ENCODE results near the gene FRMD3.
A peak's percentile ranks its signal among the peaks of the same experiment; 100 is the strongest.

Gene FRMD3

DNA sequence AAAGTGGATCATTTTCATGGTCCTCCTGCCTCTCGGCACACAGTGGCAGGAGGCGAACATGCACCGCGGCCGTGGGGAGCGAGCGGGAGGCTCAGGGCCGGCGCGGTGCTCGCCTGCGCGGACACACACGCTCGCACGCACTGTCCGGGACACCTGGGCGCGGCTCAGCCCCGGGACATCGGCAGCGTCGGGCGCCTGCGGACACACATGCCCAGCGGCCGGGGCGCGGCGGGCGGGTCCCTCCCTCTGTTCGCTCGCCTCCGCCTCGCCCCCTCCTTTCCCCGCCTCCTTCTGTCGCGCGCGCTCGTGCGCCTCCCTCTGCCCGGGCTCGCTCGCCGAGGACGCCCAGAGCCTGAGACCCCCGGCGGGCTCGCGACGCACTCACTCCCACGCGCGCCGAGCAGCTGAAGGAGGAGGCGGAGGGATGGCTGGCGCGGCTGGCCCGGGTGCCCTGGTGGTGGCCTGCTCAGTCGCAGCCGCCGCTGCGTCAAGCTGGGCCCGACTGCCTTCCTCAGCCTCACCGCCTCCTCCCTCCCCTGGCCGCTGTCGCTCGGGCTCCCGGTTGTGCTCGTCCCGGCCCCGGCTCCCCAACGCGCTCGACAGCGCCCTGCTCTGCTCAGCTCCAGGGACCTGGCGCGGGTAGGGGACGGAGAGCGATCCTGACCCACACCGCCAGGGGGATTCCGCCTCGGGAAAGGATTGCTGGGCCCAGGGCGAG lies at the start of gene FRMD3:
Gene FRMD3 (minus strand): TSS at position 230 of the 718 bp plus-strand sequence. CDS start 170 bp downstream, at position 60.
- peak in 1 of 2 experiments; percentile 6 for DNase-seq

DNA sequence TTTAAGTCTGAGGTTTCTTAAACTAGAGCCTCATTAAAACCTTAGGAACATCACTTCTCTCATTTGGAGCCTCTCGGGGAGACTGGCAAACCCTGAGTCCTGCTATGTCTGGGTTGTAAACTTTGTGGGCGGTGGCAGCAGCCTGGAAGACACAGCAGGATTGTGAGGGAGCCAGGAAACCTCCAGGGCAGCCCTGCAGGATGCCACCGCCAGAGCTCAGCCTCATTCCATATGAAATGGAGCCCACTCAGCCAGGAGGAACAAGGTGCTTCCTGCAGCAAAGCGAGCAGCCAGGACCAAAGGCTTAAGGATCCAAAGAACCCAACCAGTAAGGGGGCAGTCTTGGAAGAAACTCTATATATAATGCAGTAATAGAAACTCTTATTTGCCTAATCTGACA lies 46.8 kb upstream of the FRMD3 start:
- no peak for DNase-seq

DNA sequence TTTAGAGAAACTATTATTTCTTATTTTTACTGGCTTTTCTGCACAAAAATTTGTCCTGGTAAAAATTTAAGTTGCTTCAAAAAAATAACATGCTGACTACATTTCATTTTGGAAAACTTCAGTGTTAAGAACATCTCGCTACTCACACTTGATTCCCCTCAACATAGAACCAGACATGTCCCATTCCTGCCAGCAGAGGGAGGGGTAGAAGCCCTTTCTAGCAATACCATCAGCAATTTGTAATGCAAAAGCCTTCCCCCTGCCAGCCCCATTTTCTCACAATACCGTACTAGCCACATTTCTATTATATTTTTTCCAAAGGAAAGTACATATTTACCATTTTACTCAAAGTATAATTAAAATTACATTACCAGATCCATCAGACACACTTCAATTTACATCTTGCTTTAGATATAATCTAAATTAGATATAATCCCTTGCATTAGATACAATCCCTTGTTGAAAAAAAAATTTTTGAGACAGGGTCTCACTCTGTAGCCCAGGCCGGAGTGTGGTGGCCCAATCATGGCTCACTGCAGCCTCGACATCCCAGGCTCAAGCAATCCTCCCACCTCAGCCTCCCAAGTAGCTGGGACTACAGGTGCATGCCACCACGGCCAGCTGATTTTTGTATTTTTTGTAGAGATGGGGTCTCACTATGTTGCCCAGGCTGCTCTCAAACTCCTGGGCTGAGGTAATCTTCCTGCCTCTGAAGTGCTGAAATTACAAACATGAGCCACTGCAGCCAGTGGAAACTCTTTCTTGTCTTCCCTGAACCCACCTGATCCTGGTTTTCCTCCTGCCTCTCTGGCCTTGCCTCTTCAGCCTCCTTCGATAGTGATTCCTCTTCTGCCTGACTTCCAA lies 45.2 kb upstream of the FRMD3 start:
- DNase-seq = peak; percentile 2 to 5

- no peak for DNase-seq
These were observed 43.8 kb upstream of the FRMD3 start for GRCh38 chr9:83582029-83582428.

- DNase-seq = no peak
These were observed 36.3 kb upstream of the FRMD3 start for GRCh38 chr9:83574482-83574881.

DNA sequence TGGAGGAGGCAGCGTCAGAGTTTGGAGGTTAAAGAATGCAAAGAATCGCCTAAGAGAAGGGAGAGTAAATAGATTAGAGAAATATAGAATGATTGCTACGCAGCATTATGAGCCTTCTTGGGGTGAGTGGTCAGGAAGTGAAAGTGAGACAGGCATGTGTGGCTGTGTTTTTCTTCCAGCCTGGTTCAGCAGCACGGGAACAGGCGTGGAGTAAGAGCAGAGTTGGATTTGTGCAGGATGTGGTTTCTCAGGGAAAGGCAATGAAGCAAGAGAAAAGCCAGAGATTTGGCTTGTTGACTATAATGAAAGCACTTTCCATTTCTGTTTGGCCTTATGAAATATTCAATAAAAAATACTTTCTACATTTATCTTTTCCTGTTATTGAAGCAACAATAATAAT lies 34.3 kb upstream of the FRMD3 start:
- DNase-seq = no peak

DNA sequence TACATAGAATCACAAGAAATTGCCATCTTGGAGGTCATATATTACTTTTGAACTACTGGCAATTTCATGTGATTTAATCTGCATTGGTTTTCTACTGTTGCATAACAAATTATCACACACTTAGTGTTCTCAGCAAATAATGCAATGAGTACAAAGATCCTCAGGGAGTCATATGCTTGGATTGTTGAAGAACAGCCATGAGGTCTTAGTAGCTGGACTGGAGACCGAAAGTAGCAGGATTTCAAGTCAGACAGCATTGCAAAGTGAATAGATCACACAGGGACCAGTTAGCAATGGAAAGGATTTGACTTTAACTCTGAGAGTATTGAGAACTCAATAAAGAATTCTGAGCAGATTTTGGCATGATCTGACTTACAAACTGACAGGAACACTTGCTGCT lies 32.2 kb upstream of the FRMD3 start:
- DNase-seq = no peak

DNA sequence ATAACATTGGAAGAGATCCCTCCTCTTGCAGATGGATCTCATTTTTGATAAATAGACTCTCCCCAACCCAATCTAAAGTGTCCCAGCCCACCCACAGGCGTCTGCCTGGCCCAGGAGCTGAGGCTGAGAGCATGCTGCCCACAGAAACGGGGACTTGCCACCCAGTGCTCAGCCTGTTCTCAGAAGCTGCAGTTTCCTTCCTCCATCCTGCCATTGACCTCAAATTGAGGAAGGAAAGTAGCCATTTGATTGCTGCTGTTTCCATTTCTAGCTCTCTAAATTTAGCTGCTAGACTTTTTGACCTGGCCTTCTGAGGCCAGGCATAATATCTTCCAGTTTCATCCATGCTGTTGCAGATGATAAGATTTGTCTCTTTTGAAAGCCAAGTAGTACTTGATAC lies 31.1 kb upstream of the FRMD3 start:
- no peak for DNase-seq

DNA sequence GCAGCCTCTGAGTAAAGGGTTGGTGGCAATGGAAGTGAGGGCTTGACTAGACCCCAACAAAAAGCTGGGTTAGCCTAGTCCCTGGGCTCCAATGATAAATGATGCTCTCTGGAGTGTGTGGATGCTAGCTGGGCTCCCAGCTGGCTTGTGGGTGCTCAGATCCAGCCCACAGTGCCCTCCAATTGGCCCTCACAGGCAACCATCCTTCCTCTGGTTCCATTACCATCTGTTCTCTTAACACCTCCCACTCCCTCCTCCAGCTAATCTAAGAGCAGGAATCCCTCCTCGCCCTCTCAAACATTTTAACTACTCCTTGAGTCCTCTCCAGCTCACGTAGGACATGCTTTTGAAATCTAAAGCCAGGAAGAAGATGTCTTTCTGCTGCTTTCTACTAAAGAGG lies 25.2 kb upstream of the FRMD3 start:
- no peak for DNase-seq

GRCh38 chr9:83560169-83560826 lies 22.1 kb upstream of the FRMD3 start:
- DNase-seq = no peak

GRCh38 chr9:83557771-83558170 lies 19.6 kb upstream of the FRMD3 start:
- no peak for DNase-seq

DNA sequence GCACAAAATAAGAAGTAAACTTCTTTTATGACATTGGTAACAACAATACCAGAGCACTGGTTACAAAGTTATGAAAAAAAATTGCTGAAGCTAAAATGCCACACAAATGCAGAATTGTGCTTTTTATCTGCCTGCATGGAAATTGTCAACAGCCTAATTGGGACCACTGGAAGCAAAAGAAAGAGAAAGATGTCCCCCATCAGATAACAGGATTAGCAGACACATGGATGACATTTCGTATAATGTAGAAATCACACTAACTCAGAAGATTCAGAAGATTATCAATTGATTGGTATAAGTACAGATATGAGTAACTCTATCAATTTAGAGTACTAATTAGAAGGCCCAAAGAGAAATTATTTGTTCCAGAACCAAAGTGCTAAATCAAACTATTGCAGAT lies 19.1 kb upstream of the FRMD3 start:
- DNase-seq = no peak

DNA sequence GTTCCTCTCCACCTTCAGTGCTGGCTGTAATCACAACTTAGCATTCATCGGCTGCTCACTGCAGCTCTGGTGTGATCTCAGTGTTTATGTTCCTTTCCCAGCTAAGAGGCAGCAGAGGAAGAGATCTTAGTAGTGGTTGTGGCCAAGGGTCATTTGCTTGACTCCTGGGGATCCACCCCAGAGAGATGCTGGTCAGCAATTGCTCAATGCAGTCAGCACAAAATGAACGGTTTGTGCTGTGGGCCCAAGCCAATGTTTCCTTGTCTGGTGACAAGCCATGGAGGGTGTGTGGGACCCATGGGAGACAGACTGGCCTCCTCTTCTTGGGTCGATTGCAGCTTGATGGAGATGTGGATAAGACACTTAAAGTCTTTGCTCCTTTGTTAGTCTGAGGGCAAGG lies 16.1 kb upstream of the FRMD3 start:
- DNase-seq = no peak

DNA sequence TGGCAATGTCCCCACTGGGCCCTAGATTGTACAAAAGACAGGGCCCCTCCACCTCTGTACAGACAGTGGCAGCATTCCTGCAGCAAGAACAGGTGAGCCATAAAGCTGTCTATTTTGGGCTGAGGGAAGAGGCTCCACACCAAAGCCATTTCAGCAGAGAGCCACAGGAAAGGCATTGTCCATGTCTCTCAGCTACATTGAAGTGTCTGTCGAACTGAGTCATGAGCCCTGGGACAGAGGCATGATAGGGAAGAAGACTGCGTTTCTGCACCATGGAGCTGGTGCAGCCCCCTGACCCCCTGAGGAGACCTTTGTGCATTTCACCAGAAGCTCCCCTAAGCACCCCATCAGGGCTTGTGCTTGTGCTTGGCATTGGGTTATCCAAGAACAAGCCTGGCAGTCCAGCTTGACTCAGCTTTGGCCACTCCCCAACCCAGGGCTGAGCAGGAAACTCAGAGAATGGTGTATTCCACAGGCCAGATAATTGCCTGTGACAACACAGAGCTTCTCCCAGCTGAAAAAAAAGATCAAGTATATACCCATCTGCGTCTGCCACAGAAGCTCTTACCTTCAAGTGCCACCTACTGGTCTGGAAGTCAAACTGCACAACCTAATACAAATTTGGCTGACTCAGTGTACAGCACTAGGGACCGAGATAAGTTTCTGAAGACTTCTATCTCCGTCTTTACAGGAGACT lies 5.9 kb upstream of the FRMD3 start:
- no peak for DNase-seq

DNA sequence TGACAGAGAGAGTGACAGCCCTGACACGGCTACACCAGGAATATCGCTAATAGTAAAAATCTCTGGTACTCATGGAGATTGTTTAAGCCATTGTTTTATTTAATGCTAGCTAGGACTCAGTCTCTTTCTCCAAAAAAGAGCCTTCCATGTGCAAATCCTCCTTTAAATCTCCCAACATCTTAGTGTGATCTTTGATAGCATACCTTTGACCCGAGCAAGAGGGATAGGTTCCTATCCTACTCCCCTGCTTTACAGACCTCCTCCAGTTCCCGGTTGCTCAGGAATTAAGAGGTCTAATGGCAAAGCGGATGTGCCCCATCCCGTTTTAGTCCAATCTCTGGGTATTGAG lies 663 bp upstream of the FRMD3 start:
- DNase-seq = no peak

- no peak for DNase-seq
These were observed 650 bp downstream of the FRMD3 start for GRCh38 chr9:83537331-83538171.

DNA sequence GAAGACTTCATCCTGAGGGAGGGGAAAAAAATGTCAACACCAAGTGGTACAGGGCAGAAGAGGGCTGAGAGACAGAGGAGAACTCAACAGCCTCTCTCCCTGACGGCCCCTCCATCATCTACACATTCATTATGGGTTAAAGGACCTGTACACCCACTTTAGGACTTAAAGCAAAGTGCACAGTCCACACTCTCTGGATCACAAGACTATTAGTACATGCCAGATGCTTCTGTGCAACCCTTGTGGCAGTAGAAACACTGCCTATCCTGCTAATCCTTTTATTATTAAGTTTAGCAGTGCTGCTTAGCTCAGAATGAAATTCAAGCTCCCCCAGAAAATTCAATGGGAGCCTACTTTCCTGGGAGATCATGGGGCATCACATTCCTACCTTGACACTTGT lies 1.9 kb downstream of the FRMD3 start:
- DNase-seq = no peak

- DNase-seq = no peak
These were observed 2.5 kb downstream of the FRMD3 start for GRCh38 chr9:83535736-83536135.

- DNase-seq = no peak
These were observed 4.9 kb downstream of the FRMD3 start for GRCh38 chr9:83533296-83533695.

GRCh38 chr9:83526901-83527300 lies 11.3 kb downstream of the FRMD3 start:
- DNase-seq = no peak

GRCh38 chr9:83526211-83526610 lies 12.0 kb downstream of the FRMD3 start:
- DNase-seq = no peak

DNA sequence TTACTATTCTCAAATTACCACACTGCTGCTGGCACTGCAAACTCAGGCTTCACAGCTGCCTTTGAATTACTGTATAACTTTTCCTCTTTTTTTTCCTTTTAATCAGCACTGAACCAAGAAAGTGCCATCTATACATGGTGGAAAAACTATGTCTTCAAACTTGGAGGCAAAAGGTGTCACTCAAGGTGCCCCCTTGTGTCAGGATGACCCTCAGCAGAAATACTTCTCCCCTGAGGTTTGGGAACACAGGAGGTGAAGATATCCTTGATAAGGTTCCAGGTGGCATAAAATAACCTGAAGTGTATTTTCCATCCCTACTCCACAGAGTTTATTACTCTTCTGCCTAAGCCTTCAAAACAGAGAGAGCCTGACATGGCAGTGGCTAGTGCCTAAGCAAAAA lies 14.5 kb downstream of the FRMD3 start:
- DNase-seq = no peak

Measured in stimulated activated CD4-positive, alpha-beta T cell treated with anti-CD3 and anti-CD28 coated beads, Interleukin-4, amount 100 ng/mL, for 4 hours (primary cell).